Stimulated activated CD4-positive, alpha-beta T cell treated with anti-CD3 and anti-CD28 coated beads, Interleukin-12 subunit alpha, Interleukin-12 subunit beta, amount 100 ng/mL, for 24 hours (primary cell): ENCODE results near the gene GPR162.
"Not testable (repeated sequence)": the region's sequence is repeated elsewhere in the genome, so short reads cannot be mapped to it uniquely, and the experiment has no call there.

Experiments used
- DNase-seq, 2 experiments: peaks; one replicate each; pipeline ENCODE4 v3.0.0-alpha.2; 2020; ENCODE audit warnings: low read depth in 2 of 2

GPR162 gene

DNA sequence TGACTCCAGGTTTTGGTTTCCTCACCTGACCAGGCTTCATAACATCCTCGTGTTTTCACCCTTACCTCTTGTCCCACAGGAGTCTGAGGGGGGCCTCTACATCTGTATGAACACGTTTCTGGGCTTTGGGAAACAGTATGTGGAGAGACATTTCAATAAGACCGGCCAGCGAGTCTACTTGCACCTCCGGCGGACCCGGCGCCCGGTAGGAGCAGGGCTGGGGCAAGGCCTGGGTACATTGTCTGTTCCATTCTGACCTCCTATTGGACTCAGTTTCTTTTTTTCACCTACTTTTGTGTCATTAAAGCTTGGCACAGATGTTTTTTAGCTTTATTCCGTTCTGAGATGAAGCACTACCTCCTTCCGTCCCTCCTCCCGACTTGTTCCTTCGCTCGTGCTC is 33.7 kb downstream of the GPR162 start:
- DNase-seq: no peak

- DNase-seq: no peak
These were observed 37.2 kb downstream of the GPR162 start for GRCh38 chr12:6858799-6859198.

GRCh38 chr12:6860116-6860515 is 38.5 kb downstream of the GPR162 start:
- DNase-seq: no peak

GRCh38 chr12:6860942-6861341 is 39.3 kb downstream of the GPR162 start:
- no peak for DNase-seq

DNA sequence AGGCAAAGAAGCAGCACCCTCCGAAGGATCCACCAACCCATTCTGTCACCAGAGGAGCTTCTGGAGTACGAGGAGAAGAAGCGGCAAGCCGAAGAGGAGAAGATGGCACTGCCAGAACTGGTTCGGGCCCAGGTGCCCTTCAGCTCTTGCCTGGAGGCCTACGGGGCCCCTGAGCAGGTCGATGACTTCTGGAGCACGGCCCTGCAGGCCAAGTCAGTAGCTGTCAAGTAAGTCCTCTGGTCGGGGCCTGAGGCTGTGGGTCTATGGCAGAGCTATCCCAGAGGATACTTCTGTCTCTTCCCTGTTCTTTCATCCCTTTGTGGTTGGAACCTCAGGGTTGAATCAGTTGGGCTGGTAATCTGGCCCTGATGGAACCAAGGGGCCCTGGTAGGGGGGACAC is 39.8 kb downstream of the GPR162 start:
- DNase-seq: no peak

DNA sequence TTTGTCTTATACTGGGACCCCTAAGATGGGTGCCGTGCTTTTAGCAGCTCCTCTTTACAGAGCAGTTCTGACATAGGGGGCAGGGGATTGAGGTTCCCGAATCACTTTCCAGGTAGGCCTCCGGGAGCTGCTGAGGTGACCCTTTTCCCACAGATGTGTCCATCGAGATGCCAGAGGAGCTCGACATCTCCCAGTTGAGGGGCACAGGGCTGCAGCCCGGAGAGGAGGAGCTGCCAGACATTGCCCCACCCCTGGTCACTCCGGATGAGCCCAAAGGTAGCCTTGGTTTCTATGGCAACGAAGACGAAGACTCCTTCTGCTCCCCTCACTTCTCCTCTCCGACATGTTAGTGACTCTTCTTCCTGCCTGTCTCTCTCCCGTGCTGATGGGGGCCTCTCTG is 41.4 kb downstream of the GPR162 start:
- no peak for DNase-seq

- no peak for DNase-seq
These were observed 42.1 kb downstream of the GPR162 start for GRCh38 chr12:6863586-6864321.

DNA sequence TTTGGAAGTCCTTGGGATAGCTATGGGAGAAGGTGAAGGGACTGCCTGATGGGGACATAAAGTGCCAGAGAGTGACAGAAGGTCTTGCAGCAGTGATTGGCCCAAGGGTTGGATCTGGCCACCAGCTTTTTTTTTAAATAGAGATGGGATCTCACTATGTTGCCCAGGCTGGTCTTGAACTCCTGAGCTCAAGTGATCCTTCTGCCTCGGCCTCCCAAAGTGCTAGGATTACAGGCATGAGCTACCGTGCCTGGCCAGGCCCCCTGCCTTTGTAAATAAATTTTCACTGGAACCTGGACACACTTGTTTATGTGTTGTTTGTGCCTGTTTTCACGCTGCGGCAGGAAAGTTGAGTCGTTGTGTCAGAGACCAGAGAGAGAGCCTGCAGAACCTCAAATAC is 43.7 kb downstream of the GPR162 start:
- DNase-seq: not testable (repeated sequence)

DNA sequence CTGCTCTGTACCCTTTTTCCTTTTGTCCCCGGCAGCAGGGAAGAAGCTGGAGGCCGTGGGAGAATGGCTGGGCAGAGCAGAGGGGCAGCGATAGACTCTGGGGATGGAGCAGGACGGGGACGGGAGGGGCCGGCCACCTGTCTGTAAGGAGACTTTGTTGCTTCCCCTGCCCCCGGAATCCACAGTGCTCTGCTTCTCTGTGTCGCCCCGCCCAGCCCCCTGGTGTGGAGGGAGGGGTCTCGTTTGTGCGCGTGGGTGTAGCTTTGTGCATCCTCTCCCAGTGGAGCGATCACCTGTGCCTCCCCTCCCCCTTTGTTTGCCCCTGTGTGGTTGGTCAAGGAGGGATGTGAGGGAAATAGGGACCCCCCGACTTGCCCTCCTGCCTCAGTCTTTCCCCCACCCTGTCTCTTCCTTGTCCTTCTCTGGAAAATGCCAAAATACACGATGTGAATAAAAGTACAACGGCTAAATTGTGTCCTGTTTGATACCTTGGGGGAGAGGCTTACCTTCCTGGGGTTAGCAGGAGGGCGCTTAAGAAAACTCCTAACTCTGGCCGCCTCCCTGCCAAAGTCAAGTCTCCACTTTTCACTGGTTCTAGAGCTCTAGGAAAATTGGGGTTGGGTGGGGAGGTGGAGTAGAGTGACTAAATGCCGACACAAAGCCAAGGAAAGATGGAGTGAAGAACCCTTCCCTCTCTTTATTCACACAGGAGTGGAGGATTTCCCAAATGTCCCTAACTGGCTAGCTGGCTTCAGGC is 44.7 kb downstream of the GPR162 start:
- no peak for DNase-seq

DNA sequence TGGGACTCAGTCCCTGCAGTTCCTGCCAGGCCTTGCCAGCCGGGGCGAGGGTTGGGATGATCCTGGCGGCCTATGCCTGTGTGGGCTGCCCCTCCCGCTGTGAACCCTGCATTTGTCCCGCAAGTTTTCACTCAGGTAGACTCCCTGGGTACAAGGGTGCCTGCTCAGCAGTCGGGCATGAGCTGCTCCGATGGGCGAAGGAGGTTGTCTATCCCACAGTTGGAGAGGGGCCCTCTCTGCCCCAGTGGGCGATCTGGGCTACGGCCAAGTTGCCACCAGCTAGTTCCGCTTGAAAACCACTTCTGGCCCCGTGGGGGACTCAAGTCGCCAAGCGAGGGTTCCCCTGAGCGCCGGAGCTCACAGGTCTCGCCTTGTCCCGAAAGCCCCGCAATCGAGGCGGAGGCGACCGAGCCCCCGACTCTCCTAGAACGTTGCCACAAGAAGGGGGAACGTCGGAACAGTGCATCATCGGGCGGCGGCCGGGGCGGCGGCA is 45.3 kb downstream of the GPR162 start:
- DNase-seq: no peak

DNA sequence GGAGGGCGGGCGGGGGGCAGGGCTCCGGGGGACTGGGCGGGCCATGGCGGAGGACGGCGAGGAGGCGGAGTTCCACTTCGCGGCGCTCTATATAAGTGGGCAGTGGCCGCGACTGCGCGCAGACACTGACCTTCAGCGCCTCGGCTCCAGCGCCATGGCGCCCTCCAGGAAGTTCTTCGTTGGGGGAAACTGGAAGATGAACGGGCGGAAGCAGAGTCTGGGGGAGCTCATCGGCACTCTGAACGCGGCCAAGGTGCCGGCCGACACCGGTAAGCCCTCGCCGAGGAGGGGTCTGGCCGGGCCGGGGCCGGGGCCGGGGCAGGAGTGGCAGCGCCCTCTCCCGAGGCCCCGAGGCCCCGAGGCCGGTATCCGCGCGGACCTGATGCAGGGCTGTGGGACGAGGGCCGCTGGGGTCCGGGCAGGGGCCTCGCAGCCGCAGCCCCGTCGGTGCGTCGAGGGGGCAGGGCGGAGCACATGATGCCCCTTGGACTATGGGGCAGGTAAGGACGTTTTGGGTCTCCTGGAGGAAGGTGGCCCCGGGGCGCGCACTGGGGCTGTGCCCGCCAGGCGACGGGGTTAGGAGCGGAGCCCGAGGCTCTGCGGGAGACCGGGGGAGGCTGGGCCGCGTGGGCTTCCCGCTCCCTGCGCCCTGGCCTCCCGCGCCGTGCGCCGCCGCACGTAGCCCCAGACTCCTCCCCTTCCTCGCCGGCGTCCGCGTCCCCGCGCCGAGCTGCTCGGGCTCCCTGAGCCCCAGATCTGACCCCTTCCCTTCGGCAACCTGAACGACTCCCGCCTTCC is 46.0 kb downstream of the GPR162 start, which contains the start of gene TPI1:
TSS of gene TPI1 (plus strand) at position 119 of the 798 bp plus-strand sequence. CDS start at position 155, 36 bp downstream.
- DNase-seq: peak; percentile 66 to 73

- DNase-seq: no peak
These were observed 46.8 kb downstream of the GPR162 start for GRCh38 chr12:6868211-6869048.

- peak; percentile 60 to 79 for DNase-seq
These were observed 47.7 kb downstream of the GPR162 start for GRCh38 chr12:6869049-6870021.

GRCh38 chr12:6870304-6870703 is 48.7 kb downstream of the GPR162 start:
- DNase-seq: not testable (repeated sequence)

GRCh38 chr12:6871052-6871957 is 49.7 kb downstream of the GPR162 start:
- DNase-seq: peak in 1 of 2 experiments; percentile 43

GRCh38 chr12:6872073-6873048 is 50.7 kb downstream of the GPR162 start:
- peak; percentile 67 to 84 for DNase-seq
